Measurements from ENCODE around the gene MICU1. TPM values are rescaled to one million over a fixed set of nuclear protein-coding genes. Genes with fewer than 3 reads are reported as not detected.

MICU1 gene, protein sequence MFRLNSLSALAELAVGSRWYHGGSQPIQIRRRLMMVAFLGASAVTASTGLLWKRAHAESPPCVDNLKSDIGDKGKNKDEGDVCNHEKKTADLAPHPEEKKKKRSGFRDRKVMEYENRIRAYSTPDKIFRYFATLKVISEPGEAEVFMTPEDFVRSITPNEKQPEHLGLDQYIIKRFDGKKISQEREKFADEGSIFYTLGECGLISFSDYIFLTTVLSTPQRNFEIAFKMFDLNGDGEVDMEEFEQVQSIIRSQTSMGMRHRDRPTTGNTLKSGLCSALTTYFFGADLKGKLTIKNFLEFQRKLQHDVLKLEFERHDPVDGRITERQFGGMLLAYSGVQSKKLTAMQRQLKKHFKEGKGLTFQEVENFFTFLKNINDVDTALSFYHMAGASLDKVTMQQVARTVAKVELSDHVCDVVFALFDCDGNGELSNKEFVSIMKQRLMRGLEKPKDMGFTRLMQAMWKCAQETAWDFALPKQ
- 26.3 and 31.2 TPM in 2 replicates for total RNA-seq

DNA sequence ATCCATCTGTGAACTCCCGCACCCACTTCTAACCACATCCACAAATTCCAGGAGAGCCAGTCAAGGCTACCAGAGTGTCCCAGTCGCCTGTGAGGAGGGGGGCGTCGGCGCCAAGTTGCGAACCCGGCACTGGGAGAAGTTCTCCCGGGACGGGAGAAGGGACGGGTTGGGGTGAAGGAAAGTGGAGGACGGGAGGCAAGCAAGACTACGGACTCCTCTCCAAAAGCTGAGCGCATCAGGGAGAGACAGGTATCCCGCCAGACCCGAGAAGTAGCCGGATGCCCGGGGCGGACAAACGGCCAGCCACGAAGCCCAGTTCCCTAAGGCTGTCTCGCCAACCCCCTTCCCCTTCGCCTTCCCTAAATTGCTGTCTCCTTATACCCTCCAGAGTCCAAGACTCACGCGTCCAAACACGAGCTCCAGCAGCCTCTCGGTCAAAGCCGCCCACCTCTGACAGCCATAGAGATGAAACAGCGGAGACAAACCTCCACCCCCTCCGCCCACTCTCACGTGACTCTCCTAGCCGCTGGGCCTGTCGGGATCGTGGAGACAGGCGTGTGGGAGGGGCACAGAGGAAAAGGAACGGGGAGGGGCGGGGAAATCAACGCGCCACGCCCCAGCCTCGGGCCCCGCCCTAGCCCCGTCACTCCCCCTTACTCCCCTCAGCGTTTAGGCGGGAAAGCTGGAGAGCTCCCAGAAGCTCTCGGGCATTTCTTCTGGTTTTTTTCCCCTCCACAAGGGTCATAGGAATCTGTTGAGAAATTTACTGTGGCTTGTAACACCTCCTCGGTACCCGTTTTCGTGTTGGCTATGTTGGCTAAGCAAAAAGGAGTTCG lies at the start of gene MICU1:
Gene MICU1 (minus strand): TSS at position 472 of the 836 bp plus-strand sequence. CDS start 59,286 bp downstream, outside the sequence.

DNA sequence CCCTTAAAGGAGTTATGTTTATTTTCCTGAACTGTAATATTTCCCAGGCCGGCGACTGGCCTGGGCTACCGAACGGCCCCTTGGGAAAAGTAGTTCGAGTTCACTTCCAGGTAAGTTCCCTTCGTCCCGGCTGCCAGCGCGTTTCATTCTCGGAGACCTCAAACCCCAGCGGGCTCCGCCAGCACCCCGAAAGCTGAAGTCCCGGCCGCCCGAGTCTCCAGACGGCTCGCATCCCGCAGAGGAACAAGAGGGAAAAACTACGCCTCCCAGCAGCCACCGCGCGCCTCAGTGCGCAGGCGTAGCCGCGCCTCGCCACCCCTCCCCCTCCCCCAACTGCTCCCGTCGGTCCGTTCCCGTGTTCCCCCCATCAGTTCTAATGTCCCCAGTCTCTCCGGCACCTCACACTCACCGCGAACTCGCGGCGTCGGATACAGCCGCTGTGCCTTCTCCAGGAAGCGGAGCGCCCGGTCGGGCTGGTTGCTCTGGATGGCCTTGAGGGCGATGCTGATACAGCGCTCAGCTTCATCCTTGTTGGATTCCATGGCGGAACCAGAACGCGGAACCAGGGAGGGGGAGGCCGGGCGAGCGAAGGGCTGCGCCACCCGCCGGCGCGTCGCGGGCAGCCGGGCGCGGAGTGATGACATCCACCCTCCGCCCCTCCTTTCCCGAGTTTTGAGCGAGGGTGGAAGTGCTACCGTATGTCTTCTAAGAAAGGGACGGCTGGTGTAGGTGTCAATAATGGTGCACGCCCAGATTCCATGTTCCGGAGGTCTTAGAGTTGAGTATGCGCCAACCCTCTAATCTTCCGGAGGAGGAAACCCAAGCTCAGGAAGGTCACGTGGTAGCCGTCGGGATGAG lies 271.3 kb downstream of the MICU1 start, which contains the start of gene DNAJB12:
Gene DNAJB12 (minus strand): TSS at position 564 of the 858 bp plus-strand sequence. CDS start 22 bp downstream, at position 542.

Small RNA genes within 50 kb of the gene (small RNA-seq; reads per million reads assigned to genes)
- gene AL513185.2, result not detected
- not detected for gene HMGN2P34
- not detected for gene RF00019
- gene RN7SL840P, result not detected
- gene RNU6-805P, result not detected

Other genes with a start within 250 kb of the MICU1 start
- 18.0 and 20.8 TPM in 2 replicates for gene MCU, start 66.1 kb upstream of the MICU1 start, total RNA-seq

Measured in placental epithelial cell (primary cell).